ENCODE results near the gene RTL1. TPM values are rescaled to one million over a fixed set of nuclear protein-coding genes. Genes with fewer than 3 reads are reported as not detected.
A peak's percentile ranks its signal among the peaks of the same experiment; 100 is the strongest.

Gene RTL1
- total RNA-seq, 4 donors from 2014 or later = not detected

DNA sequence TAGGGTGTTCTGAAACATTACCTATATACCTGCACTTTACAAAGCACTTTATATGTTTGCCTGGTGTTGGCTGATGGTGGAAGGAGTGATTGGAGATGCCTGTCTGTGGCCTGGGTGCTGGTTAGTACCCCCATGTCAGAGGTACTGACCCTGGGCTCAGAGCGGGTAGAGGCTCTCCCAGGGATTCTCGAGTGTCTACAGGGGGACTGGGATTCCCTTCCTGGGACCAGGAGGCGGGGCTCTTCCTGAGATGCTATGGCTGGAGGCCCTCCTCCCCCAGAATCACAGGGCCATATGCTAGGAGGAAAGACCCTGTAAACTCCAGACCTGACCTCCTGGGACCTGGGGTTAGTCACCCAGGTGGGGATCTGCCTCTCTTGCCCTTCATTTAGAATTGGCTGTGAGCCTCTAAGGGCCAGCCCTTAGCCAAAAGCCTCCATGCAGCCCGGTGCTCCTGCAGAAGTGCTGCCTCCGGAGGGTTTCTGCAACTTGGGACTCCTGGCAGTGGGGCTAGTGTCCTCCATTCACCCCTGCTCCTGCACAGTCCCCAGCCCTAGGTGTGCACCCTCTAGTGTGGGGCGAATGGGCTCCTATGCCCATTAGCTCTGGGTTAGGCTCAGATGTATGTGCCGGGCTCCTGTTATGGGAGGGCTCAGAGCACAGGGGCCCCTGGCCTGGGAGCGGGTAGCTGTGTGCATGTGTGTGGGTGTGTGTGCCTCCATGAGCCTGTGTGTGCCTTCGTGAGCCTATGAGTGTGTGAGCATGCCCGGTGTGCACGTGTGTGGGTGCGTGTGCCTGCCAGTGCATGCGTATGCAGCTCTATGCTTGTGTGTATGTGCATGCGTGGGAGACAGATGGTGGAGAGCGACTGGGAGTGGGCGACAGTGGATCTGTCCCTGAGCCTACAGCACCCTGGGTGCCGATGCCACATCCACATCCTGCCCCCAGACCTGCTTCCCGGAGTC lies 36.6 kb downstream of the RTL1 start:
- Histone ChIP-seq H3K27me3 (no peaks in the 10 kb centered on the region), H3K4me1 (no peaks in the 10 kb centered on the region), H3K27ac (no peak overlapping the region), H3K9me3 (no peaks in the 10 kb centered on the region), H3K4me3 (no peak overlapping the region), H3K36me3 (no peaks in the 10 kb centered on the region)
- peak in 1 of 3 donors; percentile 13 for DNase-seq
- TF ChIP-seq POLR2A (IDR thresholded peaks at IDR 0.05) = no peak
- no peak for TF ChIP-seq CTCF (IDR thresholded peaks at IDR 0.05)

DNA sequence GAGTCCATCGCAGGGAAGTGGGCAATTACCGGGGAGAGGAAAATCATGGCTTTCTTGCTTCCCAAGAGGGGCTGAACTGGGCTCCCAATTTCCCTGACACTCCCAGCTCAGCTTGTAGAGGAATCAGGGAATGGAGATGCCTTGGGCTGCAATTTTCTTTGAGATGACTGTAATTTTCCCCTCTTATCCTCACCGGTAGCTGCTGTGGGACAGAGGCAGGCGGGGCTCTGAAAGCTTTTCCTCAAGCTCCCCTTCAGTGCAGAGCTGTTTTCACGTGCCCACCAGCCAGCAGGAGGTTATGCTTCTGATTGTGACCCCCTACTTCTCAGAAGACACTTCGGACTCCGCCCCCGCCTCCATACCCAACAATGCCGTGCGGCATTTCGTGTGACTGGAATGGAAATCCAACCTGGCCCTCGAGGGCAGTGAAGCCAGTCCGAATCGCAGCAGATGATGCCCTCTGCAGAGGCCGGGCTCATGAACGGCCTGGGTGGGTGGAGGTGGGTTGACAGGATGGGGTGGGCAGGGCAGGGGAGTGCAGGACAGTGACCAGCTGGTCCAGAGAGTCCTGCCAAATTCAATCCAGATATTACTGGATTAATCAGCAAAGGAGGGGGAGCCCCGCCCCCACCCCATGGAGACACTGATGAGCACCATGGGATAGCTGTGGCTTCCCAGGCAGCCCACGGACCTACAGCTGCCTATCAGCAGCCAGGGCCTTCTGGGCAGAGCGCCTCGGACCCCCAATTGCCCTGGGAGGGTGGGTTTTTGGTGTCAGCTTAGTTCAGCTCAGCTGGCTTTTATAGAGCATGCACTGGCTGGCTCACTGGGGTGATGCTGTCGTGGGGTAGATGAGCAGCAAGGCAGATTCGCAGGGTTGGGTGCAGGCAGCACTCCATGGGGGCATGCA lies 37.6 kb downstream of the RTL1 start:
- no peak for TF ChIP-seq CTCF (IDR thresholded peaks at IDR 0.05)
- peak in 1 of 3 donors; percentile 22 for DNase-seq
- H3K27ac ChIP-seq = no peak overlapping the region

GRCh38 chr14:100864960-100865681 lies 38.4 kb downstream of the RTL1 start:
- TF ChIP-seq POLR2A (IDR thresholded peaks at IDR 0.05) = no peak
- TF ChIP-seq CTCF (IDR thresholded peaks at IDR 0.05) = no peak
- DNase-seq = peak in 1 of 3 donors; percentile 21

More for the DNA sequence above, 37.6 kb downstream of the RTL1 start:
- no peaks in the 10 kb centered on the region for H3K27me3 ChIP-seq
- H3K36me3 ChIP-seq = no peaks in the 10 kb centered on the region
- no peaks in the 10 kb centered on the region for H3K4me1 ChIP-seq
- no peaks in the 10 kb centered on the region for H3K9me3 ChIP-seq
- H3K4me3 ChIP-seq = no peak overlapping the region

GRCh38 chr14:100864206-100864605 lies 39.3 kb downstream of the RTL1 start:
- Histone ChIP-seq H3K27me3 (no peaks in the 10 kb centered on the region), H3K4me1 (no peaks in the 10 kb centered on the region), H3K4me3 (no peak overlapping the region), H3K9me3 (no peaks in the 10 kb centered on the region), H3K27ac (no peak overlapping the region), H3K36me3 (no peaks in the 10 kb centered on the region)
- TF ChIP-seq CTCF (IDR thresholded peaks at IDR 0.05) = no peak
- DNase-seq = peak in 1 of 3 donors; percentile 29

More at GRCh38 chr14:100864960-100865681, 38.4 kb downstream of the RTL1 start:
- Histone ChIP-seq H3K36me3 (no peaks in the 10 kb centered on the region), H3K27ac (no peak overlapping the region), H3K27me3 (no peaks in the 10 kb centered on the region), H3K4me1 (no peaks in the 10 kb centered on the region), H3K9me3 (no peaks in the 10 kb centered on the region), H3K4me3 (no peak overlapping the region)

GRCh38 chr14:100862793-100863192 lies 40.7 kb downstream of the RTL1 start:
- Histone ChIP-seq H3K4me1 (no peaks in the 10 kb centered on the region), H3K27ac (no peak overlapping the region), H3K4me3 (no peak overlapping the region), H3K9me3 (no peaks in the 10 kb centered on the region), H3K36me3 (no peaks in the 10 kb centered on the region), H3K27me3 (no peaks in the 10 kb centered on the region)
- DNase-seq = no peak
- TF ChIP-seq POLR2A (IDR thresholded peaks at IDR 0.05) (no peak), CTCF (IDR thresholded peaks at IDR 0.05) (no peak)

Data from Peyer's patch (tissue), 4 donors.